NCI-H446 treated with DMSO at 0.1 percent for 48 hours (cell line): ENCODE data around the gene TBC1D22A.

ENCODE experiments used
- DNase-seq: peaks from one replicate; lab custom pipeline; 2025; lab: John Stamatoyannopoulos, UW

TBC1D22A gene

GRCh38 chr22:46835693-46836092, 73.2 kb downstream of the TBC1D22A start:
- no peak for DNase-seq

DNA sequence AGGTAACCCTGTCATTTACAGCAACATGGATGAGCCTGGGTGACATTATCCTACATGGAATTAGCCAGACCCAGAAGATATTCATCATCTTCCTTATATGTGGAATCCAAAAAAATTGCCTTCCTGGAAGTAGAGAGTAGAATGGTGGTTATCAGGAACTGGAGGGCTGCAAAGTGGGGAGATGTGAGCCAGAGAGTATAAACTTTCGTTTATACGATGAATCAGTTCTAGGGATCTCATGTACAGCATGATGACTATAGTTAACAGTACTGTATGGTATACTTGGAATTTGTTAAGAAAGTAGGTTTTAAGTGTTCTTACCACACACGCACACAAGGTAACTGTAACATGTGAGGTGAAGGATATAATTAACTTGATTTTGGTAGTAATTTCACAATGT, 79.1 kb downstream of the TBC1D22A start:
- DNase-seq: no peak

DNA sequence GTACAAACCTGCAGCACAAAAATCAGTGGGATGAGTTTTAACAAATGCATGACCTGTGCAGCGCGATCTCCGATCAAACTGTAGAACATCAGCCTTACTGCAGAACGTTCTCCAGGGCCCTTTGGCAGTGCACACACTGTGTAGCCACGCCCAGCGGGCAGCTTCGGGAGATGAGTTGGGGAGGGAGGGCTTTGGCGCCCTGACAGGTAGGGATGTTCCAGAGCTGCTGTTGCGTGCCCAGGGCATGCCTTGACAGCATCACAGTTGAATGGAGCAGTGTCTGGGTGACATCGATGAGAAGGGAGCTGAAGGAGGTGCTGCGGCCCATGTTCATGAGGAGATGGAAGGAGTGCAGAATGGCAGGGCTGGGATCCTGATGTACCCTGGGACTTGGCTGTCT, 80.2 kb downstream of the TBC1D22A start:
- peak; percentile 22 for DNase-seq

DNA sequence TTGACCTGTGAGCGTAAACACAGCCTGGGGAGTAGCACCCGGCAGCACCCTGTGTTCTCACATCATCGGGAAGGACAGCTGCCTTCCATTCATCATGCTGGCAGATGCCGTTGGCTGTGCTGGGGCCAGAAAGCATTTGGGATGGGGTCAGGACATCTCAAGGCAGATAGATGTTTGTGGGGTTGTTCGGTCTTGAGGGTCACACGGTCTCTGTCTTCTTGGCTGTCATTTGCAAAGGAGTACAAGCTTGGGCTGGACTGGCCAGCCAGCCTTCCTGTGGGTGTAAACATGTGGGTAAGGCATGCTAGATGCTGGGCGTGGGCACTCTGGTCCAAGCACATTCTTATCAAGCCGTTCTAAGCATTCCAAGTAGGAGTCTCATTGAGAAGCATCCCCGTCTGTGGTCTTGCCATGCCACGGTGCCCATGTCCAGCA, 81.4 kb downstream of the TBC1D22A start:
- DNase-seq: no peak

DNA sequence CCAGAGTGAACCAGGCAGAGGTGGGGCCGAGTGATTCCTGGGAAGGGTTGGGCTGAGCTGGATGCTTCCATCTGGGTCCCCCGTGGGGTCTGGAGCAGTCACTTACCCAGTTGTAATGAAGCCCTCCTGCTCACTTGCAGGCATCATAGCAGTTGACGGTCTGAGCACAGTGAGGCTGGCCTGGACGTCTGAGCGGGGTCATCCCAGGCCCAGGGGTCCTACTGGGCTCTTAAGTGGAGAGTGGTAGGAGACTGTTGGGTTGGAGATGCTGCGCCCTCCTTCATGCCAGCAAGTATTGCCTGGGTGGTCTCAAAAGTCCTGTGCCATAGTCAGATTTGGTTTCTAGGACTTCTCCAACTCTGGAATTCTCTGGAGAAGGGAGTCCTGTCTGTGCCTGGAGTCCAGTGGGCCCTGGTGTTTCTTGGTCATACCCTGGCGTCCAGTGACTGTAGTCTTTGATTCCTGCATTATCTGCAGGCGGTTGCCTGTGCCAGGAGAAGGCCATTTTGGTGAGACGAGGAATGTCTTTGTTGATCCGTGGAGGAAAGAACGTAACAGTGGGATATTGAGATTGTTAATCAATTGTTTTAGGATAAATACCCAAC, 82.3 kb downstream of the TBC1D22A start:
- no peak for DNase-seq

- DNase-seq: peak; percentile 63
These were observed 83.1 kb downstream of the TBC1D22A start for GRCh38 chr22:46845296-46846149.

GRCh38 chr22:46846150-46846831, 83.8 kb downstream of the TBC1D22A start:
- no peak for DNase-seq

DNA sequence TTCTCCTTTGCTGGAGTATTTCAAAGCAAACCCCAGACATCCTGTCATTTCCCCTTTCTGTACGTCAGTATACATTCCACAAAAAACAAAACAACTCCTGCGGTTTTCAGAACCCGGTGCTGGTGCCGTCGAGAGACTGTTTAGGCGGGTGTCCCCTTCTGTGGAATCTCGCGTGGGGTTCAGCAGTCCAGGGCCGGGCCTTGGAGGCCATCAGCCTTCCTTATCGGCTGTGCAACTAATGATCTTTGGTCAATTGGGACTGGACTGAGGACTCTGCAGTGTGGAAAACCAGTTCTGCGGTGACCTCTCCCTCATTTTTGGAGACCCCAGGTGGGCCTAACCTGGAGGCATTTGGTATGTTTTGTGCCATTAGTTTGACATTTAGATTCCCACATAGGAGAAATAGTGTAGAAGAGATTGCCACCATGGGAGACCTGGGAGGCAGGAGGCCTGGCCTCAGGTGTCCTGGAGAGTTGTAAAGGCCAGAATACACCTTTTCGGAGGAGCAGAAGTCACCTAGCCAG, 84.4 kb downstream of the TBC1D22A start:
- no peak for DNase-seq

DNA sequence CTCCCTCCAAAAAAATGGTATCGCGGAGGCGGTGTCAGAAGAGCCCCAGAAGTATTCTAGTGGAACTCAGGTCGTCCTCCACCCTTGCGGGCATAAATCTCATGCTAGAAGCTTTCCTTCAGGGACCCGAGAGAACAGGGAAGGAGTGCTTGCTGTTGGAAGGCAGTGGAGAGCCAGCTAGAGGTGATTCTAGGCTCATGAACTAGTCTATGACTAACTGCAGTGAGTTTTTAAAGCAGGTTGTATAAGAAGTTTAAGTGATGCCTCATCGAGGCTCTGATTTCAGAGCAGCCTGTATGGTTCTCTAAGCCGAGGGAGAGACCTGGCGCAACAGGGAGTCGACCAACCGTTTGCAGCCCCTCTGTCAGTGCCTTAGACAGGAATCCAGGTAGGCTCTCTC, 85.7 kb downstream of the TBC1D22A start:
- no peak for DNase-seq

GRCh38 chr22:46849101-46849500, 86.7 kb downstream of the TBC1D22A start:
- no peak for DNase-seq

- DNase-seq: no peak
These were observed 87.5 kb downstream of the TBC1D22A start for GRCh38 chr22:46849951-46850350.

DNA sequence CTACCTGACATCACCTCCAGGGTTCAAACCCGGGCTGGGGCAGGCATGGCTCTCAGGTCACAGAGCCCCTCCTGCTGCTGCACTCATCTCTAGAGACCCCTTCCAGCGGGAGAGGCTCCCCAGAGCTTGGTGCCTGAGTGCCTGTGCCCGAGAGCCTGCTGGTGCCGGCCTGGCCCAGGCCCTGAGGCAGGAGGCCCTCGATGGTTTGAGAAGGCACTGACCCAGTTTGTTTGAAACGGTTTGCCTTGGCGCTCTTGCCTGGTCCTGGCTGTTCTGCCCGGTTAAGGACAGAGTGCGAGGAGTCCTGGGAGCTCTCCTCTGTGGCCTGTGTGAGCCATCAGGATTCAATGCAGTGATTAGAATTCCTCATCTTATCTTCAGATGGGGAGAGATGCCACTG, 88.9 kb downstream of the TBC1D22A start:
- DNase-seq: no peak

DNA sequence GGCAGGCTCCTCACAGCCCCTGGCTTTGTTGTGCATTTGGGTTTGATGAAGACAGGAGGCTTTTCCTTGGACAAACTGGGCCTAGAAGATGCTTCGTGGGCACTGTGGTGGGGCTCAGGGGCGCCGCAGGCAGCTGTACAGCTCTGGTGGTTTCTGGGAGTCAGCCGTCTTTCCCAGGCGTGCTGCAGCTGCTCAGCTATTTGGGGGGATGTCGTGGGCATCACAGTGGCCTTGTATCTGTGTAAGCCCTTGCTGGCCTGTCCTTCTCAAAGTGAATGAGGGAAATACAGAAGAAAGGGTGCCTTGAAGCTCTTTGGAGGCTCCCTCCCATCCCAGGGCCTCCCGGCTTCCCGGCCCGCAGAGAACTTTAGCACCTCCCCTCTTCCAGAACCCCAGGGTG, 89.5 kb downstream of the TBC1D22A start:
- DNase-seq: no peak

DNA sequence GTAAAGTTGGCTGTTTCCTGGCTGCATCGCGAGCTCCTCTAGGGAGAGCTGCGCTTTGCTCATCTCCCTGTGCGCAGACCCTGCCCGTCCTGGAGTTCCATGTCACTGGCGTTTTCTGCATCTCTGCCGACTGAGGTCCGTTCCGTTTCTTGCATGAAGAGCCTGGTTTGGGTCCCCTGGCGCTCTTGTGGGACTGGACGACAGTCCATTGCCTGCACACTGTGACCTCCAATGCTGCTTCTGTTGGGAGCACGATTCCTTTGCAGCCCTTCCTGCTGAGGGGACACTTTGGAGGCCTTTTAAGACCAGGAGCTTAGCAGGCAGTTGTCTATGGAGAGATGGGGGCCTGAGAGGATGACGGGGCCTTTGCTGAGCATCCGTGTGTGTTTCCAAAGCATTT, 90.3 kb downstream of the TBC1D22A start:
- DNase-seq: no peak

GRCh38 chr22:46853191-46853590, 90.7 kb downstream of the TBC1D22A start:
- no peak for DNase-seq

GRCh38 chr22:46854125-46854870, 91.8 kb downstream of the TBC1D22A start:
- DNase-seq: no peak

DNA sequence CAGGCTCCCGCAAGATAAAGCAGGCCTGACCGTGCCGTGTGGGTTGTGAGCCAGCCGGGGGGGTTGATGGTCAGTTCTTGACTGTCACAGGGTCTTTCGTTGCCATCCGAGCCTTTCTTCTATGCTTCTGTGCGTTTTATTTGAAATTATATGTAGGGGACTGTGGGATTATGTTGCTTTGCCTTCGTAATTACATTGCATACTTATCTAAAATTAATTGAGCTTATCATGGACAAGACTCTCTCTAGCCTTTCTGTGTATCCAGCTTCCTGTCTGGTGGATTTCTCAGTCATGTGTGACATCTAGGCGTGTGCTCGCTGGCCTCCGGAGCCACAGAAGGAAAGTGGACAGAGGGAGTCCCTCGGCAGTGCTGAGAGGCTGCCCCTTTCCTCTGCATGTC, 93.2 kb downstream of the TBC1D22A start:
- no peak for DNase-seq

GRCh38 chr22:46856661-46857060, 94.2 kb downstream of the TBC1D22A start:
- no peak for DNase-seq

DNA sequence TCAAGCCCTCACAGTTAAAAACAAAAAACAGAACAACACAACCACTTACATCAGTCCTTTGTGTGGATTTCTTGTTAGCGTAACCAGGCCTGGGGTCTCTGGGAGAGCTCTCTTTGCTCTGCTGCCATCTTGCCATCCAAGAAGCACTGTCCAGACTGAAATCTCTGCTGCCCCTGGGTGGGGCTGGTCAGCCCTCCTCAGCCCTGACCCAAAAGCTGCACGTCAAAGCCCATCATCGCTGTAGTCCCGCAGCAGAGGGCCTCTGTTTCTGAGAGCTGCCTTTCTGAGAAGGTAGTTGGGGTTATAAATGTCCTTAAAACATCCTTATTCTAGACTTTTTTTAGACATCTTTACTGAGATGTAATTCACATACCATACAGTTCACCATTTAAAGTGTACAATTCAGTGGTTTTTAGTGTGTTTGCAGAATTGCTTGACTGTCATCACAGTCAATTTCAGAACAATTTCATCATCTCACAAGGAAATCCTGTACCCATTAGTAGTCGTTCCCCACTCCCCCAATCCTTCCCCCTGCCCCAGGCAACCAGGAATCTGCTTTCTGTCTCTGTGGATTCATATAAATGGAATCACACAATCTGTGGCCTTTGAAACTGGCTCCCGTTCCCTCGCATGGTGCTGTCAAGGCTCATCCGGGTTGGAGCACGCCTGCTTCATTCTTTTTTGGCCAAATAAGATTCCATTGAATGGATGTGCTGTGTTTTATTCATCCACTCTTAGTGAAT, 94.9 kb downstream of the TBC1D22A start:
- DNase-seq: no peak

DNA sequence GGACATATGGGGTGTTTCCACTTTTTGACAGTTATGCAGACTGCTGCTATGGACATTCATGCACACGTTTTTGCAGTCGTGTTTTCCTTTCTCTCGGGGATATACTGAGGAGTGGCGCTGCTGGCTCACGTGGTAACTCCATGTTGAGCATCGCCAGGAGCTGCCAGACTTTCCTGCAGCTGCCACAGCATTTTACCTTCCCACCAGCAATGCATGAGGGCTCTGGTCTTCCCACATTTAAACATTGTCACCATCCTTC, 95.4 kb downstream of the TBC1D22A start:
- no peak for DNase-seq

DNA sequence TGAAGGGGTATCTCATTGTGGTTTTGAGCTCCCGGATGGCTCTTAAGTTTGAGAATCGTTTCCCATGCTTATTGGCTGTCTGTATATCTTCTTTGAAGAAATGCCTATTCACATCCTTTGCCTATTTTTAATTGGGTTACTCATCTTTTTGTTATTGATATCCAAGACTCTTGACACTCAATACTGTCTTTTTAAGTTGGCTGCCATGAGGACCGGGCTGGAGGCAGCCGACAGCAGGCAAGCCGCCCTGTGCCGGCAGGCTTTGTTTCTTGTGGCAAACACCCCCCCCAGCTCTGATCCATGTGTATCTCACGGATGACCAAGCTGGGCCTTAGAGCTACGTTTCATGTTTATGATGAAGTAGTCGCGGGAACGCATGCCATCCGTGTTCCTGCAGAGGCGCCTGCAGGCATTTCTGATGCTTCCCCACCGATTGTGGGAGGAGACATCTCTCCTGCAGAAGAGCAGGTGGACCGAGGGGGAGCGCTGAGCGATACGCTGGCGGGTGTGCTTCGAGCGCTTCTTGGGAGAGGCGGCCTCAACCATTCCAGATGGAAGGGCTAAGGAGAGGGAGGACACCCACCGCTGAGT, 95.8 kb downstream of the TBC1D22A start:
- no peak for DNase-seq
